WI38 (cell line): ENCODE data around the gene PRKAR1B.

ENCODE experiments used
- H3K4me3 ChIP-seq: 2 replicates; pipeline ENCODE4 v1.5.1; 2011; ENCODE audit warnings: low read depth, mild to moderate bottlenecking, control low read depth, low read length
- CTCF ChIP-seq: IDR thresholded peaks from 2 replicates; pipeline ENCODE4 v1.5.1; 2012; ENCODE audit warnings: low read depth, mild to moderate bottlenecking, control low read depth, low read length

PRKAR1B gene

GRCh38 chr7:696812-697551 lies 30.1 kb downstream of the PRKAR1B start:
- no peak overlapping the region for H3K4me3 ChIP-seq
- no peak for TF ChIP-seq CTCF

- TF ChIP-seq CTCF, result no peak
Measured at GRCh38 chr7:696426-696811, 30.7 kb downstream of the PRKAR1B start.

GRCh38 chr7:693280-693679 lies 33.8 kb downstream of the PRKAR1B start:
- no peak overlapping the region for H3K4me3 ChIP-seq
- TF ChIP-seq CTCF, result no peak

More at GRCh38 chr7:696426-696811, 30.7 kb downstream of the PRKAR1B start:
- no peak overlapping the region for H3K4me3 ChIP-seq

GRCh38 chr7:691361-692045 lies 35.6 kb downstream of the PRKAR1B start:
- no peak for TF ChIP-seq CTCF
- H3K4me3 ChIP-seq, result no peak overlapping the region

GRCh38 chr7:690478-691360 lies 36.4 kb downstream of the PRKAR1B start:
- no peak for TF ChIP-seq CTCF
- H3K4me3 ChIP-seq, result no peak overlapping the region

GRCh38 chr7:685540-685939 lies 41.5 kb downstream of the PRKAR1B start:
- no peak for TF ChIP-seq CTCF
- H3K4me3 ChIP-seq, result no peak overlapping the region
